ENCODE measurements around the gene TIGD4. TPM values are rescaled to one million over a fixed set of nuclear protein-coding genes. Genes with fewer than 3 reads are reported as not detected.

The TIGD4 gene
- total and polyA plus RNA-seq, 2 of the 13 experiments (the other 11 are each of a cell fraction or from before 2014, with no cell fraction given) = 0.15 to 0.62 TPM

- TF ChIP-seq UBTF (CRISPR knock-in tag; IDR thresholded peaks at IDR 0.05) = no peak
Observed at GRCh38 chr4:152747444-152747843, 32.1 kb downstream of the TIGD4 start (continued).

- Histone ChIP-seq H3K9ac (ENCODE audit: insufficient read depth, low read depth, low read length) (no peak overlapping the region), H3K27ac (ENCODE audit: extremely low read length, insufficient read depth, low read length) (no peak overlapping the region), H3K9me3 (ENCODE audit: low read length) (no peaks in the 10 kb centered on the region), H3K4me2 (ENCODE audit: low read depth, low read length) (no peak overlapping the region), H3K79me2 (ENCODE audit: insufficient read depth, low read length) (no peaks in the 10 kb centered on the region), H3K4me1 (ENCODE audit: insufficient read depth, low read length) (no peaks in the 10 kb centered on the region), H3K4me3 (replicated peaks in 1 of 3; ENCODE audit: insufficient read depth in 1 of 3, low read depth in 2 of 3, low read length in 3 of 3) (no peak overlapping the region), H3K27me3 (ENCODE audit: control insufficient read depth in 1 of 2, insufficient read depth in 2 of 2, low read length in 2 of 2) (peaks cover 0 to 9% of the 10 kb centered on the region in 2 experiments; a peak in 1 of 5 replicates), H4K20me1 (ENCODE audit: insufficient read depth, low read length) (no peaks in the 10 kb centered on the region), H2AFZ (ENCODE audit: low read length) (no peak overlapping the region), H3K36me3 (replicated peaks in 1 of 2; ENCODE audit: control insufficient read depth in 1 of 2, insufficient read depth in 2 of 2, low read length in 2 of 2) (no peaks in the 10 kb centered on the region)
- 3% methylated on average over 3 of the region's 3 CpGs for WGBS (ENCODE audit: low lambda C conversion rate)
- BruUV-seq (replicated peaks) = no TSS peak
- FAIRE-seq (no peak), DNase-seq (ENCODE audit: low spot score) (no peak), ATAC-seq (no peak)
- in situ Hi-C loops (cut with HindIII; ENCODE audit: extremely low pct_ligation_motif_present, low pct_unique_long_range_greater_than_20kb) (no loop called here), intact Hi-C loops (cut with micrococcal nuclease; ENCODE audit: unreplicated experiment) (no loop called here)
- ChIA-PET POLR2A (no interaction called here), CTCF (ENCODE audit: low intra/inter-chr PET ratio, low total read pairs) (no interaction called here)
- TF ChIP-seq ZFP41 (CRISPR knock-in tag; IDR thresholded peaks at IDR 0.05; ENCODE audit: borderline replicate concordance) = no peak
- TF ChIP-seq KLF6 (CRISPR knock-in tag; IDR thresholded peaks at IDR 0.05) = no peak
- no peak for TF ChIP-seq ZBTB49 (CRISPR knock-in tag; IDR thresholded peaks at IDR 0.05; ENCODE audit: borderline replicate concordance)
- TF ChIP-seq ARNT (IDR thresholded peaks at IDR 0.05) = no peak
- no peak for TF ChIP-seq ZNF264 (CRISPR knock-in tag; IDR thresholded peaks at IDR 0.05)
- no peak for TF ChIP-seq E2F2 (CRISPR knock-in tag; IDR thresholded peaks at IDR 0.05; ENCODE audit: borderline replicate concordance)
- no peak for TF ChIP-seq JDP2 (CRISPR knock-in tag; IDR thresholded peaks at IDR 0.05; ENCODE audit: borderline replicate concordance)
- TF ChIP-seq SUZ12 (IDR thresholded peaks at IDR 0.05; ENCODE audit: low read depth, low read length) = no peak
- TF ChIP-seq ZHX2 (IDR thresholded peaks at IDR 0.05; ENCODE audit: low read depth) = no peak
- no peak for TF ChIP-seq ZHX2 (CRISPR knock-in tag; IDR thresholded peaks at IDR 0.05; ENCODE audit: borderline replicate concordance)
- no peak for TF ChIP-seq HNRNPK (IDR thresholded peaks at IDR 0.05; ENCODE audit: low read depth, low read length, poor library complexity, severe bottlenecking)
Observed at GRCh38 chr4:152738827-152739226, 40.7 kb downstream of the TIGD4 start.
